Islet of Langerhans (tissue), 1 donor: ENCODE data around the gene CRNKL1.

Source experiments
- FAIRE-seq: peaks from one replicate; lab custom pipeline; 2011; peaks lifted over from hg19 to GRCh38; lab: Jason Lieb, UNC

The CRNKL1 gene

GRCh38 chr20:20052074-20052970 is at the start of gene CRNKL1, which contains the start of gene CFAP61:
Gene CRNKL1, minus strand, starts transcription at chr20:20052466. Its CDS starts 124 bp downstream, at chr20:20052342.
Gene CFAP61, plus strand, starts transcription at chr20:20052532. Its CDS starts 4,122 bp downstream, at chr20:20056654.
- FAIRE-seq, result peak; percentile 97

DNA sequence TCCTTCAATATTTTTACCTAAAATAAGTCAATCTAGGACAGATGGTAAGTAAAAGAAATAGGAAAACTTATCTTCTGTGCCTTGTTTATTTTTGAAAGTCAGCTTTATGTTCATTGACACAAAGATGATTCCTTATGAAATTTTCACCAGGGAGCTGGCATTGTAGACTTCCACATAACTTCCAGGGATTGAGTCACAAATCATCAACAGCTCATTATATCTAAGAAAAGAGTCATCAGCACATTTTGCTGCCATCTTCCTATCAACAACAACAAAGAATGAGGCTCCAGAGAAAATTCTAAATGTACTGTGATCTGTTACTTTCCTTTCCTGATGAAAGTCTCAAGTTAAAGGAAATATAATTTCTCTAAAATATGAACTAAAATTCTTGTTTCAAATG is 48.6 kb upstream of the CRNKL1 start:
- FAIRE-seq, result no peak

- no peak for FAIRE-seq
Observed at GRCh38 chr20:20096421-20096820, 44.2 kb upstream of the CRNKL1 start.

DNA sequence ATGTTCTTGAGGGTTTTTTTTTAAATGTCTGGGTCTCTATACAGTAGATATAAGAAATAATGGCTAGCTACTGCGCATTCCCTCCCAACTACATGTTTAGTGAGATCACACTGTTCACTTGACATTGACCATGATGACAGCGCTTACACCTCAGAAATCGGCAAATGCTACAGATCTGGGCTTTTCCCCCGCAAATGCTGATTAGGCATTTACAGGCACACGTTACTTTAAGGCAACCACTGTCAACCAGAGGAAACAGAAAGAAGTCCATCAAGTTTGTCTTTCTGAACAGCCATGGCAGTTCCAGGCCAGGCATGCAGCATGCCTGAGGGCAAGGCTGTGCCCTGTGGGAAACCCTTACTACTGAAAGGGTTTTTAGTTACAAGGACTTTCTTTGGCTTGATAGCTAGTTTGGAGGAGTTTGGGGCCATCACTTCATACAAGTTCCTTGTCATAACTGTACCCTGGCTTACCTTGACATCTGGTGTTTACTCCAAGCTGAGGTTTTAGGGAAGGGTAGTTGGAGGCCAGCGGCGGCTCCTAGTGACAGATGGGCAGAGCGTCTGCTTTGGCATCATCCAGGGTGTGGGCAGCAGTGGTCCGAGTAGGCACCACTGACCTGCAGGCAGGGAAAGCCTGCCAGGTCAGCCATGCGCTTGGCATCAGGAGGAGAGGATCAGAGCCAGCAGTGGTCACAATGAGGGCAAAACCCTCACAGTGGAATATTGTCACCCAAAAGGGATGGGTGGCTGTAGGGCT is 43.0 kb upstream of the CRNKL1 start:
- FAIRE-seq, result no peak

DNA sequence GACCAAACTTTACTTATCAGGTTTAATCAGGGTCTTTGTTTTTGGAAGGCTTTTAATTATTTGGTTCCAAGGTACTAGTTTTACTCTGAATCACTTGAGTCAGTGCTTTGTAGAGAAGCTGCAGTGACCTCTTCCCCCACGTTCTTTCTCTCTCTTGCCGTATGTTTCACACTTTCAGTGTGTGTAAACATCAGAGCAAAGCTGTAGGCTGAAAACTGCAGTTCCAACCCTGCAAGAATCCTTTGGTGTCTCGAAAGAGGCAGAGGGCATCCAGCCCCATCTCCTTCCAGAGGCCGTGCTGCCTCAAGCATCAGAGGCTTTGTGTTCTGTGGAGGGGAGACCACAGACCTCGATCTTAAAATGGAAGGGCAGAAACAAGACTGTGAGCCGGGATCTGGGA is 42.1 kb upstream of the CRNKL1 start:
- FAIRE-seq, result no peak

DNA sequence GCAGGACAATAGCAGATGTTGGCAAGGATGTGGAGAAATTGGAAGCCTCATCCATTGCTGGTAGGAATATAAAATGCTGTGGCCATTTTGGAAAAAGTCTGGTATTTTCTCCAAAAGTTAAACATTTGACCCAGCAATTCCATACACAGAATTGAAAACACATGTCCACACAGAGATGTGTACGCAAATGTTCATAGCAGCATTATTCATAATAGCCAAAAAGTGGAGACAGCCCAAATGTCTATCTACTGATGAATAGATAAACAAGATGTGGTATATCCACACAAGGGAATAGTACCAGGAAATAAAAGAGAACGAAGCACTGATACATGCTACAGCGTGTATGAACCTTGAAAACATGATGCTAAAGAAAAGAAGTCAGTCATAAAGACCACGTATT is 40.6 kb upstream of the CRNKL1 start:
- FAIRE-seq, result no peak

DNA sequence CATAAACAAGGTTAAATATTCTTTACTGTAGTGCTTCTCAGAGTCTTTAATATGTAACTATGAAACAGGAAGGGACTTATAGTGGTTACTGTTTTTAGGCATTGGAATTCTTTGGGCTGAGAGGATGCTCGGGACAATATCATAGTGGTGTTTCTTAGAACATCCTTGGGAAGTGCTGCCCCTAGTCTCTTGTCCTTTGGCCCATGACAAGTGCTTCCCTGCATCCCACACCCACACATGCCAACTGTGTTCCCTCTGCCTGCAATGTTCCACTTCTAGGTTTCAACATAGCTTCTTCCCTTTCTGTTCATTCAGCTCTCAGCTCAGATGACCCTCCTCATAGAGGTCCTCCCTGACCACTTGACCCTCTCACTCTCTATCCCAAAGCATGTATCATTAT is 37.7 kb upstream of the CRNKL1 start:
- no peak for FAIRE-seq

- no peak for FAIRE-seq
Observed at GRCh38 chr20:20089018-20089417, 36.8 kb upstream of the CRNKL1 start.

DNA sequence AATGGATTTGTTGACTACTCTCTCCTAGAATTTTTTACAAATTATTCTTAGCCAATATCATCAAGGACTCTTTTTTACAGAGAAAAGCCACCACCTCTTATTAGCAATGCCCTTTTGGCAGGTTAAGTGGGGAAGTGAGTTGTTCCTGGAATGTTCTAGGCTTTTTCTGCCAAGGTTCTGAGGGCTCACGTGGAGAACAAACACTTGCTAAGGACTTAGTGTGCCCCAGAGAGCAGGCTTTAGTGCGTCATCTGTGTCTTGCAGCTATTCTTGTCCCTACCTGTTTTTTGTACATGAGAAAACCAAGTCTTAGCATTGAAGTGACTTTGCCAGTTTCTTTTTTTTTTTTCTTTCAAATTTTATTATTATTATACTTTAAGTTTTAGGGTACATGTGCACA is 33.5 kb upstream of the CRNKL1 start:
- FAIRE-seq, result no peak

GRCh38 chr20:20085071-20085470 is 32.8 kb upstream of the CRNKL1 start:
- no peak for FAIRE-seq

DNA sequence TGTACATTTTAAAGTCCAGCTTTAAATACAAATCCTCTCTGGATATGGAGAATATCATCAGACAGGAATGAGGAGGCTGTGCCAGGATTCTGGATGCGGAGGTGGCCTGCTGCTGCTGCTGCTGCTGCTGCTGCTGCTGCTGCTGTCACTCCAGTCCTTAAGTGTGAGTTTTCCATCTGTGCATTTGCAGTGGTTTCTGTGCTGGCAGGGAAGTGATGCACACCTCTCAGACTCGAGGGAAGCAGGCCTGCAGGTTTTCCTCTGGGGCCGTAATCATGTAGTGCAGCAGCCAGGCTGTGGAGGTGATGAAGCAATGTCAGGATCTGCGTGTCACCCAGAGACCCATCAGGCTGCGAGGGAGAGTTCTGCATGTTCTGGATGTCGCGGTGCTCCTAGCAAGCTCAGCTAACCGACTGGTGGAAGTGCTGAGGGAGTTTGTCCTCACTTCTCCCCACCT is 32.1 kb upstream of the CRNKL1 start:
- no peak for FAIRE-seq

- FAIRE-seq, result peak; percentile 99
Observed at GRCh38 chr20:20083807-20084206, 31.5 kb upstream of the CRNKL1 start.

- FAIRE-seq, result peak; percentile 51
Observed at GRCh38 chr20:20079102-20079784, 27.0 kb upstream of the CRNKL1 start.

DNA sequence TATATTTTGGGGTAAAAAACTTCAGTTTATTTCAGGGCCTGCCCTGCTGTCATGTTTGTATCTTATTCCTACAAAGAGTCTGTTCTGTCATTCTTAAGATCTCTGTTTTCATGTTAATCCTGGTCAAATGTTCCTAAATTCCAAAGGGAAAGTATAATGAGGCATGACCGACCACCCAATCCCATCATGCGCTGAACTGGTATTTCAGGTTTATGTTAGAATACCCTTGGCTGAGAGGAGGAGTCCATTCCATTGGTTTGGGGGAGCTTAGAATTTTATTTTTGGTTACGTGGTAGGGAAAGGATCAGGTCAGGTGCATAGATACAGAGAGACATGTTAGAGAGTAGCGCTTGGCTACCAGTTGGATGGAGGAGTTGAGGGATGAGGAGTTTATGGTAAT is 25.8 kb upstream of the CRNKL1 start:
- no peak for FAIRE-seq

GRCh38 chr20:20076297-20077065 is 24.2 kb upstream of the CRNKL1 start:
- no peak for FAIRE-seq

DNA sequence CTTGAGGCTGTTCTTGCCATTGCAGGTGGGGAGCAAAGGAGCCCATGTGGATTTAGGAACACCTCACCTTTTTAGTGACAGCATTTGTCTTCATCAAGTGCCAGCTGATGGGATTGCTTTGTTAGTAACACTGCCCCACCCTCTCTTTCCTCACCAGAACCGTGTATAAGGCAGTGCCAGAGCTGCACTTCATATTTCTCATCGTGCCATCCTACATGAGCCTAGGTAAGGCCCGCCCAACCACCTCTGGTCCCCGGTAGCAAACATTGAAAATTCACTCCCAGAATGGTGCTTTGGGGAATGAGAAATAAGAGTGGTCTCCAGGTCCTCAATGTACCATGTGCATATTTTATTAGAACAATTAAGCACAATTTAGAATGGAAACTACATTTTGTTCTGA is 22.8 kb upstream of the CRNKL1 start:
- FAIRE-seq, result no peak

DNA sequence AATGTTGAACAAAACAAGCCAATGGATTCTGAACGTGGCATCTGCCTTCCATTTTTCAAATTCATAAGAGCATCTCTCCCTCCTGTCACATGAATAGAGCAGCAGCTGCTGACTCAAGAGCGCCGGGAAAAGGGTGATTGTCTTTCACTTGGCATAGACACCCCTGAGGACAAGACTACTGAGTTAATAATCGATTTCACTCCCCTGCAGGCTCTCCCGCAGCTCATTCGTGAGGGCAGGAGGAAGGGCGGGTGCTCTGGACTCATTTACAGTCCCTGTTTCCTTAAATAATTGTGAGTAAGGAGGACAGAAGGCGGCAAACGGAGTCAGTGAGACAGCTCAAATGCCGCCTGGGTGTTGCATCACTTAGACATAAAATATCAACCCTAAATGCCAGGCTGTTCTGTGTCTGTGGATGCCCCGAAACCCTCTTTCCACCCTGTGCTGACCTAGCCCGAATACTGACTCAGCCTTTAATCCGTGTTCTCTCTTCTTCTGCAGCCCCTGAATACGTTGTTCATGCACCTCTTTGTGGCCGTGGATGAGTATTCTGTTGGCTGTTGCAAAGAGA is 21.6 kb upstream of the CRNKL1 start:
- FAIRE-seq, result no peak

DNA sequence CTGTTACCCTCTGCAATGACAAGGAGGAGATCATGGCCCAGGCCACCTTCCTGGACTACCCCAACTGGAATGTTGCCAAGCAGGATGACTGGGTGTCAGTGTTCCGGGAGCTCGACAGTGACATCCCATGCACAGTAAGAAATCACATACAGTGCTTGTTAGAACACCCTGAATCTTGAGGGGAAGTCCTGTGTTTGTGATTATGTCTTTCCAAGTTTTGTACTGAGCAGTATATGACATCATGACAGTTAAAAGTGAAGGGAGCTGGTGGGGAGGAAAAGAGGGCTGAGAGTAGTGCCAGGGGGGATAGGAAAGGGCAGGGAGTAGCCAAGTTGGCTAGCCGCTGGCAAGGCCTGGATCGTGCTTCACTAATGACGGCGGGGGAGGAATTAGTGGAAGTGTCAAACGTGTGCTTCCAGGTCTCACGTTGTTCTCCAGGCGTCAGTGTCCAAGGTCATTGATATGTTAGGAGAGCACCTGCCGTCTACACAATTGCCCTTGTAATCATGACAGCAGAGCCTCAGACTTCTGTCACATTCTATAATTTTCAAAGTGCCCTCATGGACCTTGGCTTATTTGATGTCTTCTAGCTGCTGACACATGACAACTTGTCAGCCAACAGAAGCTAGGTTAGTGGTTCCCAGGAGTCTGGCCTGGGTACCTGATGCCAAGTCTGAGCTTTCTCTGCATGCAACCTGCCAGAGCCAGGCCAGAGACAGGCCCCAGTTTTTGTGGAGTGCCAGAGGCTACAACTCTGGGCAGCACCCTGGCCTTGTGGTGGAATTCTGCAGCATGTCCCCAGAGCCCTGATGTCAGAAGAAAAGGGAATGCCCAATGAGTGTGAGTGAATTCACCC is 18.8 kb upstream of the CRNKL1 start:
- no peak for FAIRE-seq

DNA sequence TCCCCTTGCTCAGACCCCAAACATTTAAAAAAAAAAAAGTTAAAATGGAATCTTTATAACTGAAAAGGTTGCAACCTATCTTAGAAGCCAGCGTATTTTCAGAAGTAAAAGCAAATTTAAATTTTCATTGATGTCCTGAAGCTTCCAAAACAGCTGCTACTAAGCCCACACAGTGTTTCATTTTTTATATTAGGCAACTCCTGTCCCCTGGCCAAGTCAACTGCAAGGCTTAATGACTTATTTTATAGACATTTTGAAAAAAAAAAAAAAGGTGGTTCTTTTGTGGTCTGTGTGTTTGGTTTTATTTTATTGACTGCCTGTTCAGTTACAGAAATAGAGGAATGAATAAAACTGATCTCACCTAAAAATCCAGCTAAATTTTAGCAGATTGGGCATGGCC is 13.1 kb upstream of the CRNKL1 start:
- FAIRE-seq, result no peak

DNA sequence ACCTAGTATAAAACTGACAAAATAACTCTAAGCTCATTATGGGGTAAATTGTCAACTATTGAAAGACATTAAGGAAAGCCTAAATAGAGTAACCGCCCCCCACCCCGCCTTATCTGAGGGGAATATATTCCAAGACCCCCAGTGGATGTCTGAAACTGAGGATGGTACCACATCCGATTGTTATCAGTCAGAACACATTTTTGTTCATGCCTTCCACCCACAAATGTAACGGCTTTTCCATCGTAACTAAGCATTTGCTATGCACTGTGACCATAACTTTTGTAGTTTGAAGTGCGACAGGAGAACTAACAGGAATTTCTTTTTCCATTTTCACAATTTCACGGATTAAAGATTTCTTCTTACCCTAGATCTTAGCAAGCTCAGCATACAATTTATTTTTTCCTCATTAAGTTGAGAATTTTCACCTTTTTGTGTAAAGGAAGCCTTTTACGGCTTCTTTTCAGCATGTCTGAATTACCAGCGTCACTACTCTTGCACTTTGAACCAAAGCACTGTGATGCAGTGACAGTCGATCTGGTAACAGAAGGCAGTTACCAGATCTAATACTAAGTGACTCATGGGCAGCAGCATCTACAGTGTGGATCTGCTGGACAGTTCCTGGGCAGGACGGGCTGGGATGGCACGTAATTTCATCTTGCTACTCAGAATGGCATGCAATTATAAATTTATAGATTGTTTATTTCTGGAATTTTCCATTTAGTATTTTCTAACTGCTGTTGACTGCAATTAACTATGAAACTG is 11.9 kb upstream of the CRNKL1 start:
- no peak for FAIRE-seq
